Liver (tissue), 3 donors: ENCODE results near the gene OR11H1.
"Not testable (repeated sequence)": the region's sequence is repeated elsewhere in the genome, so short reads cannot be mapped to it uniquely, and the experiment has no call there.

Experiments used
- ATF3 ChIP-seq: IDR thresholded peaks from 2 replicates; pipeline ENCODE4 v1.6.1; 2016; ENCODE audit warnings: antibody characterized with exemption
- GABPA ChIP-seq, 2 donors: IDR thresholded peaks in 1 of 2; conservative IDR thresholded peaks in 1 of 2; 2 replicates each; pipeline ENCODE4 v1.6.1; 2016; ENCODE audit warnings: antibody characterized with exemption in 2 of 2, mild to moderate bottlenecking in 1 of 2, moderate library complexity in 1 of 2
- JUND ChIP-seq, 2 donors: IDR thresholded peaks; 2 replicates each; pipeline ENCODE4 v1.6.1; 2016; ENCODE audit warnings: antibody characterized with exemption in 2 of 2
- RAD21 ChIP-seq, 2 donors: IDR thresholded peaks; 2 replicates each; pipeline ENCODE4 v1.6.1; 2016; ENCODE audit warnings: antibody characterized with exemption in 2 of 2, mild to moderate bottlenecking in 2 of 2
- SP1 ChIP-seq: IDR thresholded peaks from 2 replicates; pipeline ENCODE4 v1.6.1; 2018; ENCODE audit warnings: antibody characterized with exemption, mild to moderate bottlenecking
- YY1 ChIP-seq: IDR thresholded peaks from 2 replicates; pipeline ENCODE4 v1.6.1; 2016; ENCODE audit warnings: antibody characterized with exemption, mild to moderate bottlenecking
- ZBTB33 ChIP-seq: IDR thresholded peaks from 2 replicates; pipeline ENCODE4 v1.6.1; 2016; ENCODE audit warnings: antibody characterized with exemption
- TF ChIP-seq, protein P1 (sequence below): fragments of 150-350 bp; IDR thresholded peaks from 2 replicates; pipeline ENCODE4 v1.5.1; 2017; ENCODE audit warnings: improper control_type of control experiment, low read depth, low read length; ENCODE audit not compliant: missing input control
- TF ChIP-seq, protein P2 (sequence below): IDR thresholded peaks from 2 replicates; pipeline ENCODE4 v1.6.1; 2016; ENCODE audit warnings: antibody characterized with exemption
- TF ChIP-seq, protein P3 (sequence below): IDR thresholded peaks from 2 replicates; pipeline ENCODE4 v1.6.1; 2016; ENCODE audit warnings: antibody characterized with exemption, mild to moderate bottlenecking
- donor health status: healthy.
- donor health status: healthy.

DNA sequence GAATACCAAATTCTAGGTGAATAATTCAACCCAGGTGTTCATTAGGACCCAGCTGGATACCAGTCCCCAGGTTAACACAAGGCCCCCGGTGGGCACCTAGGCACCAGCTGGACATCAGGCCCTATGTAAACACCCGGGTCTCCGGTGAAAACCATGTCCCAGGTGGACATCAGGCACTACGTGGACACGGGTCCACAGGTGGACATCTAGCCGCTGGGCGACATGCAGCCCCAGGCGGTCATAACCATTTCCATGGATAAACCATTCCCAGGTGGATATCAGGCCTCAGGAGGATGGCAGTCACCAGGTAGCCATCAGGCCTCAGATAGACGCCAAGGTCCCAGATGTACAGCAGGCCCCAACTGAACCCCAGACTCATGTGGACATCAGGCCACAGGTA lies 12.1 kb upstream of the OR11H1 start:
- TF ChIP-seq, protein P1, sequence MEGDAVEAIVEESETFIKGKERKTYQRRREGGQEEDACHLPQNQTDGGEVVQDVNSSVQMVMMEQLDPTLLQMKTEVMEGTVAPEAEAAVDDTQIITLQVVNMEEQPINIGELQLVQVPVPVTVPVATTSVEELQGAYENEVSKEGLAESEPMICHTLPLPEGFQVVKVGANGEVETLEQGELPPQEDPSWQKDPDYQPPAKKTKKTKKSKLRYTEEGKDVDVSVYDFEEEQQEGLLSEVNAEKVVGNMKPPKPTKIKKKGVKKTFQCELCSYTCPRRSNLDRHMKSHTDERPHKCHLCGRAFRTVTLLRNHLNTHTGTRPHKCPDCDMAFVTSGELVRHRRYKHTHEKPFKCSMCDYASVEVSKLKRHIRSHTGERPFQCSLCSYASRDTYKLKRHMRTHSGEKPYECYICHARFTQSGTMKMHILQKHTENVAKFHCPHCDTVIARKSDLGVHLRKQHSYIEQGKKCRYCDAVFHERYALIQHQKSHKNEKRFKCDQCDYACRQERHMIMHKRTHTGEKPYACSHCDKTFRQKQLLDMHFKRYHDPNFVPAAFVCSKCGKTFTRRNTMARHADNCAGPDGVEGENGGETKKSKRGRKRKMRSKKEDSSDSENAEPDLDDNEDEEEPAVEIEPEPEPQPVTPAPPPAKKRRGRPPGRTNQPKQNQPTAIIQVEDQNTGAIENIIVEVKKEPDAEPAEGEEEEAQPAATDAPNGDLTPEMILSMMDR: not testable (repeated sequence)
- TF ChIP-seq SP1; RAD21 (IDR thresholded peaks at IDR 0.05); YY1; ATF3; JUND (IDR thresholded peaks at IDR 0.05); GABPA (IDR thresholded peaks at IDR 0.05 in 1 of 2, conservative IDR thresholded peaks at IDR 0.05 in 1 of 2); ZBTB33: not testable (repeated sequence)
- TF ChIP-seq, protein P2, sequence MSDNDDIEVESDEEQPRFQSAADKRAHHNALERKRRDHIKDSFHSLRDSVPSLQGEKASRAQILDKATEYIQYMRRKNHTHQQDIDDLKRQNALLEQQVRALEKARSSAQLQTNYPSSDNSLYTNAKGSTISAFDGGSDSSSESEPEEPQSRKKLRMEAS: not testable (repeated sequence)
- TF ChIP-seq, protein P3, sequence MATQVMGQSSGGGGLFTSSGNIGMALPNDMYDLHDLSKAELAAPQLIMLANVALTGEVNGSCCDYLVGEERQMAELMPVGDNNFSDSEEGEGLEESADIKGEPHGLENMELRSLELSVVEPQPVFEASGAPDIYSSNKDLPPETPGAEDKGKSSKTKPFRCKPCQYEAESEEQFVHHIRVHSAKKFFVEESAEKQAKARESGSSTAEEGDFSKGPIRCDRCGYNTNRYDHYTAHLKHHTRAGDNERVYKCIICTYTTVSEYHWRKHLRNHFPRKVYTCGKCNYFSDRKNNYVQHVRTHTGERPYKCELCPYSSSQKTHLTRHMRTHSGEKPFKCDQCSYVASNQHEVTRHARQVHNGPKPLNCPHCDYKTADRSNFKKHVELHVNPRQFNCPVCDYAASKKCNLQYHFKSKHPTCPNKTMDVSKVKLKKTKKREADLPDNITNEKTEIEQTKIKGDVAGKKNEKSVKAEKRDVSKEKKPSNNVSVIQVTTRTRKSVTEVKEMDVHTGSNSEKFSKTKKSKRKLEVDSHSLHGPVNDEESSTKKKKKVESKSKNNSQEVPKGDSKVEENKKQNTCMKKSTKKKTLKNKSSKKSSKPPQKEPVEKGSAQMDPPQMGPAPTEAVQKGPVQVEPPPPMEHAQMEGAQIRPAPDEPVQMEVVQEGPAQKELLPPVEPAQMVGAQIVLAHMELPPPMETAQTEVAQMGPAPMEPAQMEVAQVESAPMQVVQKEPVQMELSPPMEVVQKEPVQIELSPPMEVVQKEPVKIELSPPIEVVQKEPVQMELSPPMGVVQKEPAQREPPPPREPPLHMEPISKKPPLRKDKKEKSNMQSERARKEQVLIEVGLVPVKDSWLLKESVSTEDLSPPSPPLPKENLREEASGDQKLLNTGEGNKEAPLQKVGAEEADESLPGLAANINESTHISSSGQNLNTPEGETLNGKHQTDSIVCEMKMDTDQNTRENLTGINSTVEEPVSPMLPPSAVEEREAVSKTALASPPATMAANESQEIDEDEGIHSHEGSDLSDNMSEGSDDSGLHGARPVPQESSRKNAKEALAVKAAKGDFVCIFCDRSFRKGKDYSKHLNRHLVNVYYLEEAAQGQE: not testable (repeated sequence)
